B cell (primary cell): ENCODE results near the gene ACAP1. TPM values are rescaled to one million over a fixed set of nuclear protein-coding genes. Genes with fewer than 3 reads are reported as not detected.

Experiments
- ATAC-seq: fragments of 200-7000 bp; cut with Tn5 transposase; one replicate; pipeline ENCODE4 v1.10.0; 2021; ENCODE audit warnings: low read depth, mild to moderate bottlenecking, moderate number of reproducible peaks, moderate library complexity
- CTCF ChIA-PET: fragments of 350-600 bp; sonication (Branson Sonifier 250); formaldehyde crosslinking; loops from one replicate; lab custom pipeline; 2021; ENCODE audit warnings: antibody characterized with exemption, inconsistent platforms; lab: Charles Lee
- POLR2A ChIA-PET: fragments of 350-600 bp; sonication (Branson Sonifier 250); formaldehyde crosslinking; loops from one replicate; lab custom pipeline; 2021; ENCODE audit warnings: antibody characterized with exemption; lab: Charles Lee
- DNase-seq: peaks from one replicate; pipeline ENCODE4 v3.0.0; 2013
- H2AFZ ChIP-seq: 2 replicates; pipeline ENCODE4 v1.6.1; 2012; ENCODE audit warnings: mild to moderate bottlenecking, low read depth, low read length; ENCODE audit not compliant: insufficient read depth, poor library complexity, severe bottlenecking
- H3K27ac ChIP-seq, 2 donors: 1 replicate in 1 of 2; 2 replicates in 1 of 2; pipeline ENCODE4 v1.5.1; 2012 to 2013; ENCODE audit warnings: low read length in 2 of 2, mild to moderate bottlenecking in 2 of 2, moderate library complexity in 1 of 2
- H3K27me3 ChIP-seq, 4 experiments: fragments of 200-600 bp in 1 of 4; sonication (generic) in 1 of 4; replicated peaks in 1 of 4; 1 replicate in 2 of 4; 2 replicates in 2 of 4; pipeline versions ENCODE4 v1.6.1 to v1.7.0; 2013 to 2016; ENCODE audit warnings: low read length in 3 of 4, mild to moderate bottlenecking in 2 of 4, mixed read lengths in 1 of 4, moderate library complexity in 1 of 4; ENCODE audit not compliant: insufficient read depth in 4 of 4, control insufficient read depth in 3 of 4; ENCODE audit errors: control extremely low read depth in 1 of 4
- H3K36me3 ChIP-seq, 2 experiments: replicated peaks in 1 of 2; 1 replicate in 1 of 2; 2 replicates in 1 of 2; pipeline versions ENCODE4 v1.6.1 to v1.7.1; 2013; ENCODE audit warnings: low read length in 1 of 2; ENCODE audit not compliant: insufficient read depth in 2 of 2, control insufficient read depth in 1 of 2; ENCODE audit errors: control extremely low read depth in 1 of 2, extremely low read depth in 1 of 2
- H3K4me1 ChIP-seq, 2 donors: fragments of 200-600 bp in 1 of 2; sonication (generic) in 1 of 2; 1 replicate in 1 of 2; 2 replicates in 1 of 2; pipeline versions ENCODE4 v1.5.1 to v1.6.1; 2013 to 2017; ENCODE audit warnings: low read length in 2 of 2; ENCODE audit not compliant: control insufficient read depth in 2 of 2, insufficient read depth in 2 of 2
- H3K4me2 ChIP-seq: replicated peaks from 2 replicates; pipeline ENCODE3; 2012; ENCODE audit warnings: mild to moderate bottlenecking, low read depth, low read length; ENCODE audit not compliant: poor library complexity, severe bottlenecking
- H3K4me3 ChIP-seq, 5 experiments: fragments of 200-600 bp in 1 of 5; sonication (generic) in 1 of 5; 1 replicate in 3 of 5; 2 replicates in 2 of 5; pipeline versions ENCODE4 v1.5.1 to v1.7.0; 2011 to 2016; ENCODE audit warnings: low read length in 4 of 5, mild to moderate bottlenecking in 4 of 5, low read depth in 2 of 5, control low read depth in 1 of 5, moderate library complexity in 1 of 5; ENCODE audit not compliant: insufficient read depth in 1 of 5; ENCODE audit errors: control extremely low read depth in 1 of 5, extremely low read depth in 1 of 5
- H3K79me2 ChIP-seq: fragments of 200-600 bp; sonication (generic); one replicate; pipeline ENCODE4 v1.6.0; 2016; ENCODE audit warnings: low read length; ENCODE audit not compliant: control insufficient read depth, insufficient read depth
- H3K9ac ChIP-seq: fragments of 200-600 bp; sonication (generic); 2 replicates; pipeline ENCODE4 v1.6.1; 2017; ENCODE audit warnings: mild to moderate bottlenecking, low read length, moderate library complexity
- H3K9me3 ChIP-seq, 3 donors: one replicate each; pipeline versions ENCODE4 v1.6.1 to v1.7.1; 2013; ENCODE audit warnings: low read length in 2 of 3; ENCODE audit not compliant: control insufficient read depth in 2 of 3, insufficient read depth in 1 of 3; ENCODE audit errors: control extremely low read depth in 1 of 3
- H4K20me1 ChIP-seq: 2 replicates; pipeline ENCODE4 v1.6.0; 2012; ENCODE audit warnings: mild to moderate bottlenecking, low read length; ENCODE audit not compliant: insufficient read depth, control insufficient read depth, poor library complexity, severe bottlenecking
- H3K27ac Mint-ChIP-seq: one replicate; pipeline ENCODE4 v1.8.0; 2021; ENCODE audit warnings: mixed read lengths
- H3K27me3 Mint-ChIP-seq: one replicate; pipeline ENCODE4 v1.8.0; 2021; ENCODE audit warnings: mixed read lengths
- H3K4me1 Mint-ChIP-seq: one replicate; pipeline ENCODE4 v1.8.0; 2021; ENCODE audit warnings: mixed read lengths
- H3K4me3 Mint-ChIP-seq: one replicate; pipeline ENCODE4 v1.8.0; 2021; ENCODE audit warnings: mixed read lengths
- H3K9me3 Mint-ChIP-seq: one replicate; pipeline ENCODE4 v1.8.0; 2022; ENCODE audit warnings: mixed read lengths; ENCODE audit not compliant: insufficient read depth
- EZH2 ChIP-seq: IDR thresholded peaks from 2 replicates; pipeline ENCODE4 v1.6.1; 2012; ENCODE audit warnings: borderline replicate concordance, low read depth, mild to moderate bottlenecking, moderate library complexity, low read length; ENCODE audit not compliant: insufficient read depth, poor library complexity, severe bottlenecking
- WGBS: methylation state at CpG from one replicate; pipeline ENCODE4 v1.1.5; 2013; ENCODE audit warnings: missing lambda C conversion rate; ENCODE audit not compliant: insufficient coverage; 5-methylcytosine and 5-hydroxymethylcytosine counted together
- intact Hi-C: fragments of 100-400 bp; cut with micrococcal nuclease; formaldehyde crosslinking; loops from one replicate; pipeline ENCODE4 v1.10.0; 2022
- polyA plus RNA-seq: library from polyadenylated mRNA; depleted of rRNA; stranded (reverse); fragments of >200 nt; gene quantifications from 2 replicates; pipeline ENCODE4 v1.2.3, GENCODE V29; 2012
- total RNA-seq, 2 donors: library from RNA; stranded (reverse); fragments of 120-200 nt in 1 of 2; gene quantifications; 1 replicate in 1 of 2; 2 replicates in 1 of 2; pipeline versions ENCODE4 v1.2.3 to v1.2.4, GENCODE V29; 2013 to 2022
- TF ChIP-seq, protein P1 (sequence below): fragments of 200-600 bp; IDR thresholded peaks from one replicate; pipeline ENCODE4 v1.8.0; 2022; ENCODE audit warnings: antibody characterized with exemption, mild to moderate bottlenecking

The ACAP1 gene
- total and polyA plus RNA-seq, 2 donors (not counting 1 experiment from before 2014, with no cell fraction given), result 392 to 412 TPM

- DNase-seq (no peak), ATAC-seq (no peak)
- Histone ChIP-seq H3K4me2 (no peak overlapping the region), H2AFZ (no peak overlapping the region), H3K27ac (no peak overlapping the region), H3K9ac (no peak overlapping the region), H3K27me3 (no peaks in the 10 kb centered on the region), H3K9me3 (no peaks in the 10 kb centered on the region), H3K79me2 (peaks cover 48% of the 10 kb centered on the region), H3K36me3 (peaks cover 10 to 88% of the 10 kb centered on the region in 2 experiments), H3K4me3 (no peak overlapping the region), H4K20me1 (peaks cover 64% of the 10 kb centered on the region), H3K4me1 (peaks cover 0 to 14% of the 10 kb centered on the region in 2 donors)
- CTCF ChIA-PET, result interaction anchor here (0.6 to 5.8 kb wide), 4 partner anchors 14 to 46 kb away, joined by 3 to 47 read pairs (median 24); partner anchors contain the start of gene NEURL4
- Mint-ChIP-seq H3K9me3 (no peaks in the 10 kb centered on the region), H3K27ac (no peak overlapping the region), H3K27me3 (no peaks in the 10 kb centered on the region), H3K4me1 (peaks cover 7% of the 10 kb centered on the region), H3K4me3 (no peak overlapping the region)
- TF ChIP-seq, protein P1, sequence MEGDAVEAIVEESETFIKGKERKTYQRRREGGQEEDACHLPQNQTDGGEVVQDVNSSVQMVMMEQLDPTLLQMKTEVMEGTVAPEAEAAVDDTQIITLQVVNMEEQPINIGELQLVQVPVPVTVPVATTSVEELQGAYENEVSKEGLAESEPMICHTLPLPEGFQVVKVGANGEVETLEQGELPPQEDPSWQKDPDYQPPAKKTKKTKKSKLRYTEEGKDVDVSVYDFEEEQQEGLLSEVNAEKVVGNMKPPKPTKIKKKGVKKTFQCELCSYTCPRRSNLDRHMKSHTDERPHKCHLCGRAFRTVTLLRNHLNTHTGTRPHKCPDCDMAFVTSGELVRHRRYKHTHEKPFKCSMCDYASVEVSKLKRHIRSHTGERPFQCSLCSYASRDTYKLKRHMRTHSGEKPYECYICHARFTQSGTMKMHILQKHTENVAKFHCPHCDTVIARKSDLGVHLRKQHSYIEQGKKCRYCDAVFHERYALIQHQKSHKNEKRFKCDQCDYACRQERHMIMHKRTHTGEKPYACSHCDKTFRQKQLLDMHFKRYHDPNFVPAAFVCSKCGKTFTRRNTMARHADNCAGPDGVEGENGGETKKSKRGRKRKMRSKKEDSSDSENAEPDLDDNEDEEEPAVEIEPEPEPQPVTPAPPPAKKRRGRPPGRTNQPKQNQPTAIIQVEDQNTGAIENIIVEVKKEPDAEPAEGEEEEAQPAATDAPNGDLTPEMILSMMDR, result no peak
- TF ChIP-seq EZH2, result no peak
- intact Hi-C loops, result no loop called here
- POLR2A ChIA-PET, result interaction anchor here (0.8 to 1.6 kb wide), 2 partner anchors 14 to 18 kb away, joined by 3 to 7 read pairs; partner anchors contain the start of gene NEURL4
- 91% methylated on average over 15 of the region's 15 CpGs for WGBS
Observed at GRCh38 chr17:7343250-7343649, 6.9 kb downstream of the ACAP1 start.
